IMR-90 (cell line): ENCODE results near the gene MAN1A2. TPM values are rescaled to one million over a fixed set of nuclear protein-coding genes. Genes with fewer than 3 reads are reported as not detected.

Experiments used
- ATAC-seq: fragments of 200-7000 bp; cut with Tn5 transposase; 2 replicates; pipeline ENCODE4 v1.9.1; 2020; ENCODE audit warnings: low read depth, mild to moderate bottlenecking, moderate library complexity
- BruUV-seq: library from RNA; stranded (reverse); fragments of 400-500 nt; replicated peaks from 2 replicates; lab custom pipeline; 2021; lab: Mats Ljungman, UMichigan
- CTCF ChIA-PET: fragments of 300-600 bp; formaldehyde crosslinking; extraction: SDS; loops from one replicate; lab custom pipeline; 2021; ENCODE audit warnings: antibody characterized with exemption; lab: Yijun Ruan, JAX
- POLR2A ChIA-PET: fragments of 300-600 bp; sonication (Branson Sonifier 250); formaldehyde crosslinking; loops from one replicate; lab custom pipeline; 2022; ENCODE audit warnings: antibody characterized with exemption; ENCODE audit not compliant: unreplicated experiment; lab: Charles Lee
- DNase-seq: peaks from one replicate; pipeline ENCODE4 v3.0.0; 2013
- H2AFZ ChIP-seq: replicated peaks from 2 replicates; pipeline ENCODE3; 2013; ENCODE audit warnings: low read length, mild to moderate bottlenecking; ENCODE audit not compliant: poor library complexity
- H2AK5ac ChIP-seq: 2 replicates; pipeline ENCODE4 v1.6.1; 2013; ENCODE audit warnings: low read depth, low read length, inconsistent platforms
- H2AK9ac ChIP-seq: replicated peaks from 2 replicates; pipeline ENCODE3; 2013; ENCODE audit warnings: mild to moderate bottlenecking, low read depth, low read length, moderate library complexity; ENCODE audit not compliant: poor library complexity
- H2BK120ac ChIP-seq: 2 replicates; pipeline ENCODE4 v1.6.1; 2013; ENCODE audit warnings: low read depth, low read length, inconsistent platforms
- H2BK15ac ChIP-seq: 3 replicates; pipeline ENCODE4 v1.6.1; 2013; ENCODE audit warnings: low read depth, low read length, inconsistent platforms
- H2BK20ac ChIP-seq: 2 replicates; pipeline ENCODE4 v1.6.1; 2013; ENCODE audit warnings: low read depth, mild to moderate bottlenecking, inconsistent platforms, low read length, moderate library complexity
- H2BK5ac ChIP-seq: 2 replicates; pipeline ENCODE4 v1.6.1; 2013; ENCODE audit warnings: mild to moderate bottlenecking, low read depth, low read length, inconsistent platforms; ENCODE audit not compliant: poor library complexity, severe bottlenecking
- H3K14ac ChIP-seq: replicated peaks from 2 replicates; pipeline ENCODE4 v1.6.1; 2013; ENCODE audit warnings: low read depth, low read length, inconsistent platforms
- H3K18ac ChIP-seq: 2 replicates; pipeline ENCODE4 v1.6.1; 2013; ENCODE audit warnings: low read depth, low read length, control low read depth
- H3K23ac ChIP-seq: 2 replicates; pipeline ENCODE4 v1.6.1; 2013; ENCODE audit warnings: low read depth, low read length, inconsistent platforms
- H3K27ac ChIP-seq: 2 replicates; pipeline ENCODE4 v1.5.1; 2013; ENCODE audit warnings: mild to moderate bottlenecking, control low read depth, low read length; ENCODE audit not compliant: insufficient read depth
- H3K27me3 ChIP-seq: 2 replicates; pipeline ENCODE4 v1.6.1; 2013; ENCODE audit warnings: low read length; ENCODE audit not compliant: control insufficient read depth, insufficient read depth
- H3K36me3 ChIP-seq: 2 replicates; pipeline ENCODE4 v1.6.1; 2013; ENCODE audit warnings: low read length, mixed read lengths; ENCODE audit not compliant: control insufficient read depth, insufficient read depth
- H3K4ac ChIP-seq: 2 replicates; pipeline ENCODE4 v1.6.1; 2013; ENCODE audit warnings: low read depth, low read length, inconsistent platforms
- H3K4me1 ChIP-seq: 2 replicates; pipeline ENCODE4 v1.6.1; 2013; ENCODE audit warnings: low read length, mixed read lengths; ENCODE audit not compliant: control insufficient read depth, insufficient read depth
- H3K4me2 ChIP-seq: 2 replicates; pipeline ENCODE4 v1.6.1; 2013; ENCODE audit warnings: low read depth, mild to moderate bottlenecking, control low read depth, low read length, moderate library complexity
- H3K4me3 ChIP-seq: 2 replicates; pipeline ENCODE4 v1.5.1; 2013; ENCODE audit warnings: low read depth, mild to moderate bottlenecking, control low read depth, low read length, moderate library complexity; ENCODE audit not compliant: insufficient read depth
- H3K56ac ChIP-seq: 2 replicates; pipeline ENCODE4 v1.6.1; 2013; ENCODE audit warnings: low read length, inconsistent platforms; ENCODE audit not compliant: insufficient read depth; ENCODE audit errors: extremely low read depth
- H3K79me1 ChIP-seq, 2 experiments: 2 replicates each; pipeline ENCODE4 v1.6.1; 2013; ENCODE audit warnings: low read length in 2 of 2, inconsistent platforms in 1 of 2, low read depth in 1 of 2
- H3K9ac ChIP-seq: 2 replicates; pipeline ENCODE4 v1.6.1; 2013; ENCODE audit warnings: low read depth, low read length, control low read depth
- H3K9me1 ChIP-seq: 2 replicates; pipeline ENCODE4 v1.6.1; 2013; ENCODE audit warnings: low read length, inconsistent platforms; ENCODE audit not compliant: insufficient read depth
- H3K9me3 ChIP-seq: 2 replicates; pipeline ENCODE4 v1.6.1; 2013; ENCODE audit warnings: low read length; ENCODE audit not compliant: control insufficient read depth, insufficient read depth
- H4K20me1 ChIP-seq: 2 replicates; pipeline ENCODE4 v1.6.1; 2013; ENCODE audit warnings: low read length, inconsistent platforms; ENCODE audit not compliant: insufficient read depth
- H4K5ac ChIP-seq: 2 replicates; pipeline ENCODE4 v1.6.1; 2013; ENCODE audit warnings: mild to moderate bottlenecking, low read depth, low read length, control low read depth
- H4K8ac ChIP-seq, 2 experiments: 2 replicates each; pipeline ENCODE4 v1.6.1; 2013; ENCODE audit warnings: low read depth in 2 of 2, low read length in 2 of 2, control low read depth in 1 of 2, inconsistent platforms in 1 of 2
- H4K91ac ChIP-seq: 2 replicates; pipeline ENCODE4 v1.6.1; 2013; ENCODE audit warnings: low read depth, low read length, inconsistent platforms; ENCODE audit not compliant: insufficient read depth
- CEBPB ChIP-seq: IDR thresholded peaks from 2 replicates; pipeline ENCODE4 v1.6.1; 2012; ENCODE audit warnings: low read depth, low read length, improper control_type of control experiment
- CTCF ChIP-seq: conservative IDR thresholded peaks from 2 replicates; pipeline ENCODE4 v1.5.1; 2012; ENCODE audit warnings: mild to moderate bottlenecking, low read depth, low read length, improper control_type of control experiment
- RAD21 ChIP-seq: IDR thresholded peaks from 2 replicates; pipeline ENCODE4 v1.6.1; 2012; ENCODE audit warnings: low read length, improper control_type of control experiment
- RCOR1 ChIP-seq: IDR thresholded peaks from 2 replicates; pipeline ENCODE4 v1.6.1; 2012; ENCODE audit warnings: mild to moderate bottlenecking, low read length, improper control_type of control experiment; ENCODE audit not compliant: insufficient replicate concordance
- SMC3 ChIP-seq: fragments of 150-350 bp; IDR thresholded peaks from 2 replicates; pipeline ENCODE4 v1.6.1; 2016; ENCODE audit warnings: low read depth, mild to moderate bottlenecking, antibody characterized with exemption, low read length, moderate library complexity
- WGBS, 2 experiments: methylation state at CpG; one replicate each; pipeline versions ENCODE4 v1.1.5 to v1.1.7; 2013; ENCODE audit warnings: missing lambda C conversion rate in 2 of 2; ENCODE audit not compliant: insufficient read length in 1 of 2; ENCODE audit errors: extremely low coverage in 2 of 2; 5-methylcytosine and 5-hydroxymethylcytosine counted together
- dilution Hi-C: fragments of 300-500 bp; cut with HindIII; formaldehyde crosslinking; loops from one replicate; pipeline ENCODE4 v1.14.3; 2018; ENCODE audit warnings: low sequenced_read_pairs; ENCODE audit not compliant: unreplicated experiment
- in situ Hi-C: fragments of 300-500 bp; cut with MboI; formaldehyde crosslinking; loops from 3 replicates; pipeline ENCODE4 v1.14.3; 2019; ENCODE audit warnings: low sequenced_read_pairs, inconsistent platforms, mixed read lengths
- intact Hi-C: fragments of 100-400 bp; cut with micrococcal nuclease; formaldehyde crosslinking; loops from 2 replicates; pipeline ENCODE4 v1.10.0; 2022
- polyA plus RNA-seq, 3 experiments: library from polyadenylated mRNA; depleted of rRNA; stranded (reverse); fragments of >200 nt; gene quantifications; 2 replicates each; pipeline ENCODE4 v1.2.3, GENCODE V29; 2012; ENCODE audit warnings: low replicate concordance in 1 of 3
- total RNA-seq: library from RNA; depleted of rRNA; stranded (reverse); fragments of >200 nt; gene quantifications from 2 replicates; pipeline ENCODE4 v1.2.3, GENCODE V29; 2012
- TF ChIP-seq, protein P1 (sequence below): fragments of 150-350 bp; IDR thresholded peaks from 2 replicates; pipeline ENCODE4 v1.6.1; 2017; ENCODE audit warnings: mild to moderate bottlenecking, antibody characterized with exemption, low read length, low read depth

Gene MAN1A2
- total and polyA plus RNA-seq, 2 of the 4 experiments (the other 2 are of a cell fraction): 12.4 to 29.4 TPM

DNA sequence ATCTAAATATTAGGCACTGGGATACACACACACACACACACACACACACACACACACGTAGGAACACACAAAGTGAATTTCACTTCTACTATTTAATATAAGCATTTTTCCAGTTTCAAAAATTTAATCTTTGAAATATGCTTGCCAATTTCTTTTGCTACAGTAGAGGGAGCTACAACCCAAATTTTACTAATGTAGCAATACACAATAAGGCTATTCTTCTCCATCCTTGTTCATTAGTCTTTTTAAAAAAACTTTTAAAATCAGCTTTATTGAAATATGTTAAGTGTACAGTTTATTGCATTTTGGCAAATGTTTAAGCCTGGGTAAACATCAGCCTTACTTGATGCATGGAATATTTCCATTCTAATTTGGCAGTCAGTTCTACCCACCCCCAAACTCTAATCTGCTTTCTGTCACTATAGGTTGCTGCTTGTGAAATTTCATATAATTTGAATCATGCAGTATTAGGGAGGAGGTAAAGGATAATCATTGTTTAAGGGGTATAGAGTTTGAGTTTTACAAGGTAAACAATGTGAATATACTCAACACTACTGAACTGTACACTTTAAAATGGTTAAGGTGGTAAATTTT lies 145.6 kb downstream of the MAN1A2 start:
- Histone ChIP-seq H3K79me1 (no peaks in the 10 kb centered on the region), H3K18ac (no peak overlapping the region), H4K8ac (no peak overlapping the region; a peak in 1 of 4 replicates), H3K56ac (no peak overlapping the region), H3K4ac (no peak overlapping the region), H2BK120ac (no peak overlapping the region), H3K27me3 (no peaks in the 10 kb centered on the region), H3K9ac (no peak overlapping the region), H2AK5ac (no peak overlapping the region), H3K23ac (no peak overlapping the region), H3K14ac (no peak overlapping the region), H2BK15ac (no peak overlapping the region), H4K5ac (no peak overlapping the region), H2AFZ (no peak overlapping the region), H3K9me1 (0 out of 2 replicates have a peak, but pooled peaks cover 3% of the 10 kb centered on the region), H3K27ac (no peak overlapping the region), H4K20me1 (no peaks in the 10 kb centered on the region), H2BK5ac (no peak overlapping the region), H3K9me3 (no peaks in the 10 kb centered on the region), H2BK20ac (0 out of 2 replicates have a peak overlapping the region, but pooled peaks have one; percentile 37), H3K4me1 (no peaks in the 10 kb centered on the region), H3K4me2 (no peak overlapping the region), H4K91ac (no peak overlapping the region), H2AK9ac (no peak overlapping the region), H3K4me3 (no peak overlapping the region), H3K36me3 (peaks cover 3% of the 10 kb centered on the region)
- no TSS peak for BruUV-seq
- in situ Hi-C loops (loop anchor here (5.0 kb wide), 1 partner anchor 394 kb away; no protein-coding TSS in a partner anchor), dilution Hi-C loops (no loop called here), intact Hi-C loops (loop anchor here (1.0 to 5.0 kb wide), 4 partner anchors 201 to 444 kb away; no protein-coding TSS in a partner anchor)
- ChIA-PET CTCF (interaction anchor here (0.6 to 1.4 kb wide), 8 partner anchors 10 to 383 kb away, joined by 3 to 6 read pairs (median 4); no protein-coding TSS in a partner anchor), POLR2A (no interaction called here)
- TF ChIP-seq CTCF (peak; percentile 84), RAD21 (peak; percentile 77), CEBPB (peak; percentile 15; the same call in 1 of the 2 replicates), RCOR1 (no peak), SMC3 (peak; percentile 79)
- TF ChIP-seq, protein P1, sequence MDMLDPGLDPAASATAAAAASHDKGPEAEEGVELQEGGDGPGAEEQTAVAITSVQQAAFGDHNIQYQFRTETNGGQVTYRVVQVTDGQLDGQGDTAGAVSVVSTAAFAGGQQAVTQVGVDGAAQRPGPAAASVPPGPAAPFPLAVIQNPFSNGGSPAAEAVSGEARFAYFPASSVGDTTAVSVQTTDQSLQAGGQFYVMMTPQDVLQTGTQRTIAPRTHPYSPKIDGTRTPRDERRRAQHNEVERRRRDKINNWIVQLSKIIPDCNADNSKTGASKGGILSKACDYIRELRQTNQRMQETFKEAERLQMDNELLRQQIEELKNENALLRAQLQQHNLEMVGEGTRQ: no peak
- ATAC-seq (peak; percentile 72), DNase-seq (peak; percentile 40)
- no CpG with 5 or more reads among the region's 1 CpG for WGBS, 2 experiments
